GM12878 (cell line): ENCODE data around the gene TP73. TPM values are rescaled to one million over a fixed set of nuclear protein-coding genes. Genes with fewer than 3 reads are reported as not detected.

Experiments
- ATAC-seq: fragments of 200-7000 bp; cut with Tn5 transposase; 3 replicates; pipeline ENCODE4 v1.9.1; 2020; ENCODE audit warnings: mild to moderate bottlenecking, moderate library complexity
- BruUV-seq: library from RNA; stranded (reverse); fragments of 400-500 nt; replicated peaks from 2 replicates; lab custom pipeline; 2021; lab: Mats Ljungman, UMichigan
- CTCF ChIA-PET: fragments of 300-600 bp; sonication (Branson Sonifier 250); formaldehyde crosslinking; extraction: SDS; loops from one replicate; lab custom pipeline; 2021; ENCODE audit warnings: inconsistent platforms; lab: Yijun Ruan, JAX
- POLR2A ChIA-PET: fragments of 350-600 bp; formaldehyde crosslinking; extraction: SDS; loops from one replicate; lab custom pipeline; 2021; ENCODE audit warnings: inconsistent platforms; lab: Charles Lee
- RAD21 ChIA-PET: fragments of 300-600 bp; sonication (Branson Sonifier 250); formaldehyde crosslinking; loops from one replicate; lab custom pipeline; 2023; ENCODE audit warnings: antibody characterized with exemption; ENCODE audit not compliant: unreplicated experiment; lab: Charles Lee
- SMC1A ChIA-PET: fragments of 300-600 bp; sonication (Branson Sonifier 250); formaldehyde crosslinking; loops from one replicate; lab custom pipeline; 2023; ENCODE audit not compliant: unreplicated experiment, uncharacterized antibody; lab: Charles Lee
- DNase-seq: peaks from one replicate; pipeline ENCODE4 v3.0.0-alpha.2; 2011; ENCODE audit warnings: low read depth, low spot score
- FAIRE-seq: peaks from 3 replicates; lab custom pipeline; 2011; peaks lifted over from hg19 to GRCh38; lab: Jason Lieb, UNC
- H2AFZ ChIP-seq: 2 replicates; pipeline ENCODE4 v1.6.0; 2011; ENCODE audit warnings: low read depth, low read length, control low read depth; ENCODE audit not compliant: control insufficient read depth
- H3K27ac ChIP-seq: 2 replicates; pipeline ENCODE4 v1.5.1; 2011; ENCODE audit warnings: control low read depth; ENCODE audit not compliant: control insufficient read depth, insufficient read depth
- H3K27me3 ChIP-seq, 2 experiments: replicated peaks in 1 of 2; 2 replicates each; pipeline versions ENCODE4 v1.6.0 to v1.6.1; 2011; ENCODE audit warnings: low read length in 1 of 2; ENCODE audit not compliant: control insufficient read depth in 2 of 2, insufficient read depth in 2 of 2
- H3K36me3 ChIP-seq, 2 experiments: 2 replicates each; pipeline ENCODE4 v1.5.1; 2011; ENCODE audit warnings: low read length in 1 of 2; ENCODE audit not compliant: control insufficient read depth in 2 of 2, insufficient read depth in 2 of 2
- H3K4me1 ChIP-seq: 2 replicates; pipeline ENCODE4 v1.6.1; 2011; ENCODE audit warnings: mild to moderate bottlenecking, low read length, moderate library complexity, mixed read lengths; ENCODE audit not compliant: control insufficient read depth, insufficient read depth
- H3K4me2 ChIP-seq: 2 replicates; pipeline ENCODE4 v1.6.0; 2011; ENCODE audit warnings: control low read depth; ENCODE audit not compliant: control insufficient read depth, insufficient read depth
- H3K4me3 ChIP-seq: fragments of 200-600 bp; sonication (generic); 2 replicates; pipeline ENCODE4 v1.5.1; 2016
- H3K79me2 ChIP-seq: 2 replicates; pipeline ENCODE4 v1.6.0; 2011; ENCODE audit warnings: low read length; ENCODE audit not compliant: control insufficient read depth, insufficient read depth
- H3K9ac ChIP-seq: 2 replicates; pipeline ENCODE4 v1.8.0; 2011; ENCODE audit warnings: low read length, control low read depth, mixed read lengths; ENCODE audit not compliant: control insufficient read depth, insufficient read depth
- H3K9me3 ChIP-seq: replicated peaks from 3 replicates; pipeline ENCODE4 v1.5.1; 2011; ENCODE audit warnings: mild to moderate bottlenecking, low read length; ENCODE audit not compliant: control insufficient read depth, insufficient read depth
- H4K20me1 ChIP-seq: 2 replicates; pipeline ENCODE4 v1.6.0; 2011; ENCODE audit not compliant: control insufficient read depth, insufficient read depth
- BACH1 ChIP-seq: fragments of 450-650 bp; IDR thresholded peaks from 2 replicates; pipeline ENCODE4 v1.6.1; 2017; ENCODE audit warnings: mild to moderate bottlenecking, borderline replicate concordance
- BCL3 ChIP-seq: IDR thresholded peaks from 2 replicates; pipeline ENCODE4 v1.6.1; 2011; ENCODE audit warnings: borderline replicate concordance, low read depth, mild to moderate bottlenecking, moderate library complexity, low read length; ENCODE audit not compliant: insufficient read depth, poor library complexity, severe bottlenecking
- E4F1 ChIP-seq: fragments of 450-650 bp; IDR thresholded peaks from 2 replicates; pipeline ENCODE4 v1.6.1; 2018; ENCODE audit warnings: borderline replicate concordance, mild to moderate bottlenecking; ENCODE audit not compliant: partially characterized antibody
- FOXM1 ChIP-seq: IDR thresholded peaks from 2 replicates; pipeline ENCODE4 v1.6.1; 2012; ENCODE audit warnings: low read depth, mild to moderate bottlenecking, inconsistent platforms, low read length, moderate library complexity
- GABPA ChIP-seq: IDR thresholded peaks from 2 replicates; pipeline ENCODE4 v1.6.1; 2014; ENCODE audit warnings: antibody characterized with exemption, low read depth, mild to moderate bottlenecking, inconsistent platforms
- HDGF ChIP-seq: fragments of 450-650 bp; IDR thresholded peaks from 2 replicates; pipeline ENCODE4 v1.6.1; 2016; ENCODE audit warnings: antibody characterized with exemption
- HSF1 ChIP-seq: fragments of 150-350 bp; IDR thresholded peaks from 2 replicates; pipeline ENCODE4 v1.6.1; 2014; ENCODE audit warnings: mild to moderate bottlenecking, low read depth, low read length
- IKZF2 ChIP-seq, 2 experiments: fragments of 450-650 bp; IDR thresholded peaks; 2 replicates each; pipeline ENCODE4 v1.6.1; 2017; ENCODE audit warnings: mild to moderate bottlenecking in 2 of 2, moderate library complexity in 2 of 2
- IRF4 ChIP-seq: IDR thresholded peaks from 2 replicates; pipeline ENCODE4 v1.6.1; 2011; ENCODE audit warnings: low read depth, low read length
- JUNB ChIP-seq: IDR thresholded peaks from 2 replicates; pipeline ENCODE4 v1.6.1; 2016; ENCODE audit warnings: antibody characterized with exemption, mild to moderate bottlenecking
- KAT2A ChIP-seq: conservative IDR thresholded peaks from 2 replicates; pipeline ENCODE4 v1.6.1; 2011; ENCODE audit warnings: low read depth, low read length; ENCODE audit not compliant: control insufficient read depth
- NBN ChIP-seq: fragments of 450-650 bp; IDR thresholded peaks from 2 replicates; pipeline ENCODE4 v1.6.1; 2016
- NFIC ChIP-seq: IDR thresholded peaks from 2 replicates; pipeline ENCODE4 v1.6.1; 2012; ENCODE audit warnings: low read depth, mild to moderate bottlenecking, inconsistent platforms, low read length, moderate library complexity
- RB1 ChIP-seq: fragments of 450-650 bp; formaldehyde crosslinking; IDR thresholded peaks from 2 replicates; pipeline ENCODE4 v1.6.1; 2017; ENCODE audit warnings: mild to moderate bottlenecking, borderline replicate concordance
- SIX5 ChIP-seq: IDR thresholded peaks from 2 replicates; pipeline ENCODE4 v1.6.1; 2011; ENCODE audit warnings: mild to moderate bottlenecking, low read depth, low read length, moderate library complexity; ENCODE audit not compliant: severe bottlenecking
- ZBED1 ChIP-seq: IDR thresholded peaks from 2 replicates; pipeline ENCODE4 v1.6.1; 2016; ENCODE audit warnings: borderline replicate concordance
- WGBS: methylation state at CpG from one replicate; pipeline ENCODE4 v1.1.6; 2016; ENCODE audit warnings: low lambda C conversion rate; ENCODE audit not compliant: insufficient replicate concordance, insufficient coverage; ENCODE audit errors: missing lambda C conversion rate; 5-methylcytosine and 5-hydroxymethylcytosine counted together
- in situ Hi-C: fragments of 300-500 bp; cut with MboI; formaldehyde crosslinking; loops from 9 replicates; pipeline ENCODE4 v1.14.3; 2018; ENCODE audit warnings: mixed read lengths
- intact Hi-C: fragments of 100-400 bp; cut with micrococcal nuclease; formaldehyde crosslinking; loops from one replicate; pipeline ENCODE4 v1.14.2; 2022; ENCODE audit not compliant: unreplicated experiment
- polyA plus RNA-seq, 11 experiments: library from polyadenylated mRNA; depleted of rRNA in 4 of 11; unstranded in 6 of 11; stranded (reverse) in 5 of 11; fragments of >200 nt; fragmentation: Nextera tagmentation in 4 of 11; fragmentation: Illumina TruSeq in 1 of 11; extraction: Ambion mirVana in 4 of 11; extraction: Trizol in 1 of 11; gene quantifications; 1 replicate in 1 of 11; 2 replicates in 10 of 11; pipeline versions ENCODE4 v1.2.1 to v1.2.3, GENCODE V29; 2011 to 2016; ENCODE audit warnings: inconsistent platforms in 2 of 11, missing spikeins in 2 of 11, low read depth in 1 of 11
- total RNA-seq, 4 experiments: library from RNA; depleted of rRNA in 3 of 4; stranded (reverse); fragments of >200 nt in 3 of 4; fragmentation: Illumina TruSeq in 1 of 4; extraction: Trizol in 1 of 4; gene quantifications; 2 replicates each; pipeline versions ENCODE4 v1.2.1 to v1.2.3, GENCODE V29; 2013 to 2021

TP73 gene
- total and polyA plus RNA-seq, 10 of the 15 experiments (the other 5 are each of a cell fraction or from before 2014, with no cell fraction given) = 0.08 to 54.2 (median 14.9) TPM

- TF ChIP-seq JUNB (0 out of 2 replicates have a peak, but pooled peaks have one; percentile 15), FOXM1 (0 out of 2 replicates have a peak, but pooled peaks have one; percentile 8), NBN (0 out of 2 replicates have a peak, but pooled peaks have one; percentile 24), IRF4 (no peak), ZBED1 (0 out of 2 replicates have a peak, but pooled peaks have one; percentile 30), RB1 (0 out of 2 replicates have a peak, but pooled peaks have one; percentile 47), HDGF (0 out of 2 replicates have a peak, but pooled peaks have one; percentile 7), BACH1 (no peak), IKZF2 (IDR thresholded peaks at IDR 0.05) (no peak; a peak in 1 of 4 replicates), NFIC (no peak)
Observed at GRCh38 chr1:3664700-3665375, 12.5 kb downstream of the TP73 start (continued).

GRCh38 chr1:3668148-3668547, 15.8 kb downstream of the TP73 start:
- no peak for ATAC-seq
- WGBS = 91% methylated on average over 8 of the region's 8 CpGs
- Histone ChIP-seq H3K79me2 (peaks cover 80% of the 10 kb centered on the region), H3K9me3 (no peaks in the 10 kb centered on the region), H3K27ac (peak overlapping the region; percentile 98), H4K20me1 (no peaks in the 10 kb centered on the region), H2AFZ (no peak overlapping the region), H3K9ac (0 out of 2 replicates have a peak overlapping the region, but pooled peaks have one; percentile 82), H3K36me3 (peaks cover 0 to 12% of the 10 kb centered on the region in 2 experiments; a peak in 2 of 4 replicates), H3K4me2 (peak overlapping the region; percentile 99), H3K27me3 (no peaks in the 10 kb centered on the region), H3K4me3 (no peak overlapping the region), H3K4me1 (peaks cover 71% of the 10 kb centered on the region)
- DNase-seq = no peak
- in situ Hi-C loops = no loop called here
- SMC1A ChIA-PET = interaction anchor here (5.8 to 6.0 kb wide), 2 partner anchors 9 to 14 kb away, joined by 54 to 117 read pairs; partner anchors contain the start of gene TP73
- CTCF ChIA-PET = interaction anchor here (4.1 kb wide), 1 partner anchor 9 kb away, joined by 36 read pairs; no protein-coding TSS in a partner anchor
- POLR2A ChIA-PET = interaction anchor here (1.1 to 5.9 kb wide), 3 partner anchors 10 to 15 kb away, joined by 3 to 184 read pairs (median 3); partner anchors contain the start of genes TP73 and WRAP73
- intact Hi-C loops = loop anchor here (5.0 kb wide), 1 partner anchor 54 kb away; no protein-coding TSS in a partner anchor
- RAD21 ChIA-PET = interaction anchor here (4.6 to 5.7 kb wide), 2 partner anchors 9 to 13 kb away, joined by 80 to 117 read pairs; no protein-coding TSS in a partner anchor
- BruUV-seq = no TSS peak
- no peak for FAIRE-seq
- TF ChIP-seq BCL3 = no peak
- TF ChIP-seq E4F1 = no peak
- TF ChIP-seq SIX5 = no peak
- no peak for TF ChIP-seq GABPA
- TF ChIP-seq KAT2A = no peak
- no peak for TF ChIP-seq HSF1
